Measurements from ENCODE around the gene VPS35L. TPM values are rescaled to one million over a fixed set of nuclear protein-coding genes. Genes with fewer than 3 reads are reported as not detected.

The VPS35L gene
- total and polyA plus RNA-seq, 2 of the 13 experiments (the other 11 are each of a cell fraction or from before 2014, with no cell fraction given): 1.4 to 1.6 TPM

DNA sequence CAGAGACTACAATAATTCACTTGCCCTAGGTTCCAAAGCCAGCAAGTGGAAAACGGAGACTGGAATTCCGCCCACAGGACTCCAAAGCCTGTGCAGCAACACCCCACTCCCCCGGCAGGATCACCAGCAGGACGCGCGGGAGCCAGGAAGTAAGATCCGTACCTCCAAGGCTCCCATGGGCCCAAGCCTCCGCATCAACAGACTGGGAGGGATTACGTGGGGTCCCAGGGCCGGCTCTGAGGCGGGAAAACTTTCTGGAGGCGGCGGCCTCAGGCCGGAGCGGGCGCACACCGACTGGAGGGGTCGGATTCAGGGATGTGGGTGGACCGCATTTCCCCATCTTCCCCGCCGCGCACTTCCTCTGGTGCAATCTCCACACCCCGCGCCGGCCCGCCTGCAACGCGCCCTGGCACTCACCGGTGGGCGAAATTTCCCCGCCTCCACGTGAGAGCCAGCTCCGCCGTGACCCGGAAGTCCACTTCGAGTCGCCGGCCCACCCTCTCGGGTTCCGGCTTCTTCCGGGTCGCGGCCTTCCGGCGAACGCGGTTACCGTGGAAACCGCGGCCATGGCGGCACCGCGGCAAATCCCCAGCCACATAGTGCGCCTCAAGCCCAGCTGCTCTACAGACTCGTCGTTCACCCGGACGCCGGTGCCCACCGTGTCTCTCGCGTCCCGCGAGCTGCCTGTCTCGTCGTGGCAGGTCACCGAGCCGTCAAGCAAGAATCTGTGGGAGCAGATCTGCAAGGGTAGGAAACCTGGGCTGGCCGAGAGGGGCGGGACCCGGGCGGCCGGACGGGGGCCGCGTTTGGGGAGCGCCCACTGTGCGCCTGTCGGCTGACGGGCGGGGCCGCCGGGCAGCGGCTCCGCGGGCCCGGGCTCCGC is 162.5 kb downstream of the VPS35L start, which contains the start of the genes IQCK and KNOP1 (continued):
- peak; percentile 75; the same call in 1 of the 2 replicates for TF ChIP-seq ZNF264 (CRISPR knock-in tag; IDR thresholded peaks at IDR 0.05)
- TF ChIP-seq PCBP1 (IDR thresholded peaks at IDR 0.05; ENCODE audit: borderline replicate concordance, low read depth, low read length): peak; percentile 91; the same call in 1 of the 2 replicates
- TF ChIP-seq, protein P1, sequence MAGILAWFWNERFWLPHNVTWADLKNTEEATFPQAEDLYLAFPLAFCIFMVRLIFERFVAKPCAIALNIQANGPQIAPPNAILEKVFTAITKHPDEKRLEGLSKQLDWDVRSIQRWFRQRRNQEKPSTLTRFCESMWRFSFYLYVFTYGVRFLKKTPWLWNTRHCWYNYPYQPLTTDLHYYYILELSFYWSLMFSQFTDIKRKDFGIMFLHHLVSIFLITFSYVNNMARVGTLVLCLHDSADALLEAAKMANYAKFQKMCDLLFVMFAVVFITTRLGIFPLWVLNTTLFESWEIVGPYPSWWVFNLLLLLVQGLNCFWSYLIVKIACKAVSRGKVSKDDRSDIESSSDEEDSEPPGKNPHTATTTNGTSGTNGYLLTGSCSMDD (CRISPR knock-in tag; IDR thresholded peaks at IDR 0.05): peak; percentile 57; the same call in 1 of the 2 replicates
- 0 out of 2 replicates have a peak, but pooled peaks have one; percentile 7 for TF ChIP-seq ZNF652 (CRISPR knock-in tag; IDR thresholded peaks at IDR 0.05; ENCODE audit: borderline replicate concordance, low read depth)
- TF ChIP-seq ZNF274 (CRISPR knock-in tag; IDR thresholded peaks at IDR 0.05): peak; percentile 98
- TF ChIP-seq, protein P2, sequence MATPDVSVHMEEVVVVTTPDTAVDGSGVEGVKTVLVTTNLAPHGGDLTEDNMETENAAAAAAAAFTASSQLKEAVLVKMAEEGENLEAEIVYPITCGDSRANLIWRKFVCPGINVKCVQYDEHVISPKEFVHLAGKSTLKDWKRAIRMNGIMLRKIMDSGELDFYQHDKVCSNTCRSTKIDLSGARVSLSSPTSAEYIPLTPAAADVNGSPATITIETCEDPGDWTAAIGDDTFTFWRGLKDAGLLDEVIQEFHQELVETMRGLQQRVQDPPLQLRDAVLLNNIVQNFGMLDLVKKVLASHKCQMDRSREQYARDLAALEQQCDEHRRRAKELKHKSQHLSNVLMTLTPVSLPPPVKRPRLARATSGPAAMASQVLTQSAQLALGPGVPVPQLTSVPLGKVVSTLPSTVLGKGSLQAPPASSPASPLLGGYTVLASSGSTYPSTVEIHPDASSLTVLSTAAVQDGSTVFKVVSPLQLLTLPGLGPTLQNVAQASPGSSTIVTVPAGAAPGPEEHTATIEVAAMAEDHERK (CRISPR knock-in tag; IDR thresholded peaks at IDR 0.05; ENCODE audit: low read depth): no peak; the same call in none of the 2 replicates
- TF ChIP-seq RFX3 (CRISPR knock-in tag; IDR thresholded peaks at IDR 0.05): peak; percentile 97
- TF ChIP-seq XRCC5 (optimal IDR thresholded peaks at IDR 0.05; ENCODE audit: low read length): peak; percentile 21
- TF ChIP-seq YEATS4 (CRISPR knock-in tag; IDR thresholded peaks at IDR 0.05; ENCODE audit: borderline replicate concordance): peak; percentile 99
- TF ChIP-seq MIXL1 (CRISPR knock-in tag; IDR thresholded peaks at IDR 0.05): no peak; the same call in 1 of the 2 replicates
- TF ChIP-seq, protein P3, sequence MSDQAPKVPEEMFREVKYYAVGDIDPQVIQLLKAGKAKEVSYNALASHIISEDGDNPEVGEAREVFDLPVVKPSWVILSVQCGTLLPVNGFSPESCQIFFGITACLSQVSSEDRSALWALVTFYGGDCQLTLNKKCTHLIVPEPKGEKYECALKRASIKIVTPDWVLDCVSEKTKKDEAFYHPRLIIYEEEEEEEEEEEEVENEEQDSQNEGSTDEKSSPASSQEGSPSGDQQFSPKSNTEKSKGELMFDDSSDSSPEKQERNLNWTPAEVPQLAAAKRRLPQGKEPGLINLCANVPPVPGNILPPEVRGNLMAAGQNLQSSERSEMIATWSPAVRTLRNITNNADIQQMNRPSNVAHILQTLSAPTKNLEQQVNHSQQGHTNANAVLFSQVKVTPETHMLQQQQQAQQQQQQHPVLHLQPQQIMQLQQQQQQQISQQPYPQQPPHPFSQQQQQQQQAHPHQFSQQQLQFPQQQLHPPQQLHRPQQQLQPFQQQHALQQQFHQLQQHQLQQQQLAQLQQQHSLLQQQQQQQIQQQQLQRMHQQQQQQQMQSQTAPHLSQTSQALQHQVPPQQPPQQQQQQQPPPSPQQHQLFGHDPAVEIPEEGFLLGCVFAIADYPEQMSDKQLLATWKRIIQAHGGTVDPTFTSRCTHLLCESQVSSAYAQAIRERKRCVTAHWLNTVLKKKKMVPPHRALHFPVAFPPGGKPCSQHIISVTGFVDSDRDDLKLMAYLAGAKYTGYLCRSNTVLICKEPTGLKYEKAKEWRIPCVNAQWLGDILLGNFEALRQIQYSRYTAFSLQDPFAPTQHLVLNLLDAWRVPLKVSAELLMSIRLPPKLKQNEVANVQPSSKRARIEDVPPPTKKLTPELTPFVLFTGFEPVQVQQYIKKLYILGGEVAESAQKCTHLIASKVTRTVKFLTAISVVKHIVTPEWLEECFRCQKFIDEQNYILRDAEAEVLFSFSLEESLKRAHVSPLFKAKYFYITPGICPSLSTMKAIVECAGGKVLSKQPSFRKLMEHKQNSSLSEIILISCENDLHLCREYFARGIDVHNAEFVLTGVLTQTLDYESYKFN (CRISPR knock-in tag; conservative IDR thresholded peaks at IDR 0.05): peak; percentile 79
- no peak for TF ChIP-seq ZKSCAN5 (CRISPR knock-in tag; IDR thresholded peaks at IDR 0.05)
- TF ChIP-seq ERF (CRISPR knock-in tag; IDR thresholded peaks at IDR 0.05): peak; percentile 85; the same call in 1 of the 2 replicates
- TF ChIP-seq ATAD3A (CRISPR knock-in tag; IDR thresholded peaks at IDR 0.05): no peak
- no peak for TF ChIP-seq SSRP1 (CRISPR knock-in tag; IDR thresholded peaks at IDR 0.05)
- no peak; the same call in 1 of the 2 replicates for TF ChIP-seq ZNF670 (CRISPR knock-in tag; IDR thresholded peaks at IDR 0.05; ENCODE audit: borderline replicate concordance)
- peak in 1 of 2 experiments; percentile 97; a peak in 3 of 4 replicates for TF ChIP-seq KLF16 (CRISPR knock-in tag; IDR thresholded peaks at IDR 0.05)
- no peak for TF ChIP-seq SIX1 (CRISPR knock-in tag; IDR thresholded peaks at IDR 0.05; ENCODE audit: borderline replicate concordance)
- TF ChIP-seq, protein P4, sequence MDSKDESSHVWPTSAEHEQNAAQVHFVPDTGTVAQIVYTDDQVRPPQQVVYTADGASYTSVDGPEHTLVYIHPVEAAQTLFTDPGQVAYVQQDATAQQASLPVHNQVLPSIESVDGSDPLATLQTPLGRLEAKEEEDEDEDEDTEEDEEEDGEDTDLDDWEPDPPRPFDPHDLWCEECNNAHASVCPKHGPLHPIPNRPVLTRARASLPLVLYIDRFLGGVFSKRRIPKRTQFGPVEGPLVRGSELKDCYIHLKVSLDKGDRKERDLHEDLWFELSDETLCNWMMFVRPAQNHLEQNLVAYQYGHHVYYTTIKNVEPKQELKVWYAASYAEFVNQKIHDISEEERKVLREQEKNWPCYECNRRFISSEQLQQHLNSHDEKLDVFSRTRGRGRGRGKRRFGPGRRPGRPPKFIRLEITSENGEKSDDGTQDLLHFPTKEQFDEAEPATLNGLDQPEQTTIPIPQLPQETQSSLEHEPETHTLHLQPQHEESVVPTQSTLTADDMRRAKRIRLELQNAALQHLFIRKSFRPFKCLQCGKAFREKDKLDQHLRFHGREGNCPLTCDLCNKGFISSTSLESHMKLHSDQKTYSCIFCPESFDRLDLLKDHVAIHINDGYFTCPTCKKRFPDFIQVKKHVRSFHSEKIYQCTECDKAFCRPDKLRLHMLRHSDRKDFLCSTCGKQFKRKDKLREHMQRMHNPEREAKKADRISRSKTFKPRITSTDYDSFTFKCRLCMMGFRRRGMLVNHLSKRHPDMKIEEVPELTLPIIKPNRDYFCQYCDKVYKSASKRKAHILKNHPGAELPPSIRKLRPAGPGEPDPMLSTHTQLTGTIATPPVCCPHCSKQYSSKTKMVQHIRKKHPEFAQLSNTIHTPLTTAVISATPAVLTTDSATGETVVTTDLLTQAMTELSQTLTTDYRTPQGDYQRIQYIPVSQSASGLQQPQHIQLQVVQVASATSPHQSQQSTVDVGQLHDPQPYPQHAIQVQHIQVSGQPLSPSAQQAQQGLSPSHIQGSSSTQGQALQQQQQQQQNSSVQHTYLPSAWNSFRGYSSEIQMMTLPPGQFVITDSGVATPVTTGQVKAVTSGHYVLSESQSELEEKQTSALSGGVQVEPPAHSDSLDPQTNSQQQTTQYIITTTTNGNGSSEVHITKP (CRISPR knock-in tag; IDR thresholded peaks at IDR 0.05; ENCODE audit: low read depth): peak; percentile 49; the same call in 1 of the 2 replicates
- peak; percentile 34; the same call in 1 of the 2 replicates for TF ChIP-seq MIER2 (CRISPR knock-in tag; IDR thresholded peaks at IDR 0.05)

All from HepG2 (cell line).